Ovary (tissue), 3 donors: ENCODE results near the gene ITIH2.

Experiments
- CTCF ChIP-seq, 3 donors: fragments of 450-650 bp in 2 of 3; fragments of 200-600 bp in 1 of 3; IDR thresholded peaks; one replicate each; pipeline versions ENCODE4 v1.5.1 to v1.8.0; 2016 to 2022; ENCODE audit warnings: antibody characterized with exemption in 3 of 3, mild to moderate bottlenecking in 1 of 3
- POLR2A ChIP-seq: fragments of 450-650 bp; IDR thresholded peaks from one replicate; pipeline ENCODE4 v1.6.1; 2017; ENCODE audit warnings: antibody characterized with exemption, mild to moderate bottlenecking, moderate library complexity
- donor health status: DM: no; HTN: no; CAD: no.

GRCh38 chr10:7710446-7710845 is 7.3 kb downstream of the ITIH2 start:
- no peak for TF ChIP-seq CTCF (IDR thresholded peaks at IDR 0.05)
- TF ChIP-seq POLR2A: no peak
